GM10266 (cell line): ENCODE measurements around the gene RNU1-1.
"Not testable (repeated sequence)": the region's sequence is repeated elsewhere in the genome, so short reads cannot be mapped to it uniquely, and the experiment has no call there.

ENCODE experiments used
- DNase-seq: peaks from one replicate; pipeline ENCODE4 v3.0.0; 2012; ENCODE audit errors: extremely low spot score

The RNU1-1 gene

GRCh38 chr1:16514107-16515055, at the start of gene RNU1-1:
RNU1-1 (minus strand) TSS chr1:16514285.
- DNase-seq = not testable (repeated sequence)

- not testable (repeated sequence) for DNase-seq
Measured at GRCh38 chr1:16561035-16561434, 47.0 kb upstream of the RNU1-1 start.

- not testable (repeated sequence) for DNase-seq
Measured at GRCh38 chr1:16560498-16560897, 46.4 kb upstream of the RNU1-1 start.

- DNase-seq = not testable (repeated sequence)
Measured at GRCh38 chr1:16559688-16560087, 45.6 kb upstream of the RNU1-1 start.

GRCh38 chr1:16557034-16557433, 42.9 kb upstream of the RNU1-1 start:
- not testable (repeated sequence) for DNase-seq

- not testable (repeated sequence) for DNase-seq
Measured at GRCh38 chr1:16553244-16553643, 39.2 kb upstream of the RNU1-1 start.

GRCh38 chr1:16550212-16550918, 36.3 kb upstream of the RNU1-1 start:
- DNase-seq = not testable (repeated sequence)

GRCh38 chr1:16549545-16549944, 35.5 kb upstream of the RNU1-1 start:
- DNase-seq = not testable (repeated sequence)

GRCh38 chr1:16547502-16548241, 33.6 kb upstream of the RNU1-1 start:
- not testable (repeated sequence) for DNase-seq

GRCh38 chr1:16545682-16546095, 31.6 kb upstream of the RNU1-1 start:
- DNase-seq = not testable (repeated sequence)

GRCh38 chr1:16540421-16540893, 26.4 kb upstream of the RNU1-1 start:
- not testable (repeated sequence) for DNase-seq

- not testable (repeated sequence) for DNase-seq
Measured at GRCh38 chr1:16537528-16537927, 23.4 kb upstream of the RNU1-1 start.

GRCh38 chr1:16536796-16537195, 22.7 kb upstream of the RNU1-1 start:
- DNase-seq = not testable (repeated sequence)

- not testable (repeated sequence) for DNase-seq
Measured at GRCh38 chr1:16535898-16536297, 21.8 kb upstream of the RNU1-1 start.

- not testable (repeated sequence) for DNase-seq
Measured at GRCh38 chr1:16535487-16535886, 21.4 kb upstream of the RNU1-1 start.

GRCh38 chr1:16534829-16535456, 20.9 kb upstream of the RNU1-1 start:
- not testable (repeated sequence) for DNase-seq

- DNase-seq = not testable (repeated sequence)
Measured at GRCh38 chr1:16534239-16534828, 20.2 kb upstream of the RNU1-1 start.

GRCh38 chr1:16532235-16532991, 18.3 kb upstream of the RNU1-1 start:
- DNase-seq = not testable (repeated sequence)

GRCh38 chr1:16528338-16528737, 14.3 kb upstream of the RNU1-1 start:
- DNase-seq = not testable (repeated sequence)

GRCh38 chr1:16525769-16526168, 11.7 kb upstream of the RNU1-1 start:
- DNase-seq = not testable (repeated sequence)
